SU-DHL-6 (cell line): ENCODE measurements around the gene GABRP.

Experiments used
- EZH2phosphoT487 ChIP-seq: fragments of 200-600 bp; sonication (generic), shearing (Covaris generic); conservative IDR thresholded peaks from 2 replicates; pipeline ENCODE4 v1.6.1; 2018; ENCODE audit warnings: mild to moderate bottlenecking, antibody characterized with exemption, low read length, moderate library complexity, mixed read lengths
- TF ChIP-seq, protein P1 (sequence below): fragments of 200-600 bp; sonication (generic); IDR thresholded peaks from one replicate; pipeline ENCODE4 v1.5.1; 2017; ENCODE audit warnings: antibody characterized with exemption, mild to moderate bottlenecking, low read length, moderate library complexity; ENCODE audit not compliant: insufficient read depth, poor library complexity, severe bottlenecking

- TF ChIP-seq, protein P1, sequence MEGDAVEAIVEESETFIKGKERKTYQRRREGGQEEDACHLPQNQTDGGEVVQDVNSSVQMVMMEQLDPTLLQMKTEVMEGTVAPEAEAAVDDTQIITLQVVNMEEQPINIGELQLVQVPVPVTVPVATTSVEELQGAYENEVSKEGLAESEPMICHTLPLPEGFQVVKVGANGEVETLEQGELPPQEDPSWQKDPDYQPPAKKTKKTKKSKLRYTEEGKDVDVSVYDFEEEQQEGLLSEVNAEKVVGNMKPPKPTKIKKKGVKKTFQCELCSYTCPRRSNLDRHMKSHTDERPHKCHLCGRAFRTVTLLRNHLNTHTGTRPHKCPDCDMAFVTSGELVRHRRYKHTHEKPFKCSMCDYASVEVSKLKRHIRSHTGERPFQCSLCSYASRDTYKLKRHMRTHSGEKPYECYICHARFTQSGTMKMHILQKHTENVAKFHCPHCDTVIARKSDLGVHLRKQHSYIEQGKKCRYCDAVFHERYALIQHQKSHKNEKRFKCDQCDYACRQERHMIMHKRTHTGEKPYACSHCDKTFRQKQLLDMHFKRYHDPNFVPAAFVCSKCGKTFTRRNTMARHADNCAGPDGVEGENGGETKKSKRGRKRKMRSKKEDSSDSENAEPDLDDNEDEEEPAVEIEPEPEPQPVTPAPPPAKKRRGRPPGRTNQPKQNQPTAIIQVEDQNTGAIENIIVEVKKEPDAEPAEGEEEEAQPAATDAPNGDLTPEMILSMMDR = no peak
- TF ChIP-seq EZH2phosphoT487 = no peak
Observed at GRCh38 chr5:170819824-170820223, 36.3 kb downstream of the GABRP start.
